Prostate gland (tissue), 2 donors: ENCODE results near the gene TMTC4.

ENCODE experiments used
- CTCF ChIP-seq, 4 experiments: fragments of 200-600 bp in 2 of 4; fragments of 450-650 bp in 2 of 4; sonication (generic) in 2 of 4; IDR thresholded peaks; 1 replicate in 3 of 4; 2 replicates in 1 of 4; pipeline ENCODE4 v1.5.1; 2016 to 2019; ENCODE audit warnings: antibody characterized with exemption in 4 of 4, mild to moderate bottlenecking in 2 of 4, moderate library complexity in 2 of 4
- POLR2A ChIP-seq: fragments of 450-650 bp; IDR thresholded peaks from one replicate; pipeline ENCODE4 v1.6.1; 2016; ENCODE audit warnings: antibody characterized with exemption, mild to moderate bottlenecking
- POLR2AphosphoS5 ChIP-seq: sonication (generic); formaldehyde crosslinking; IDR thresholded peaks from one replicate; pipeline ENCODE4 v1.6.1; 2017; ENCODE audit warnings: antibody characterized with exemption

DNA sequence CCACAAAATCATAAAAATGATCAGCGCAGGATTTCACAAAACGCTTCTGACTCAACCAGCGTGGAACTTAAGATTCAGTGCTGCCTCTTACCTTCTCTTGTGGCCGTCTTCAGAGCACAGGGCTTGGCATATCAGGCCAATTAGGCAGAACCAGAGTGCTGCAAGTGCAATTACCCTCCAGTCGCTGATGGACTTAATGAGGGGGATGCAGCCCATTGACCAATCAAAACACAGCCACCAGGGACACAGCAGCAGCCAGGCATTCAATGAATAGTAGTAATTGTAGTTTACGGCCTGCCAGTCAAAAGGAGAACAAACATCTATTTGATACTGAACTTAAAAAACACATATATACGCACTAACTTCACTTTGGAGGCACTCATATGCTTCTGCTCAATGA is 38.2 kb downstream of the TMTC4 start:
- TF ChIP-seq POLR2A (no peak), CTCF (IDR thresholded peaks at IDR 0.05) (no peak), POLR2AphosphoS5 (no peak)
